Effector CD8-positive, alpha-beta T cell (primary cell): ENCODE measurements around the gene ASPDH.

Source experiments
- DNase-seq: peaks from one replicate; lab custom pipeline; 2025; lab: John Stamatoyannopoulos, UW

The ASPDH gene

DNA sequence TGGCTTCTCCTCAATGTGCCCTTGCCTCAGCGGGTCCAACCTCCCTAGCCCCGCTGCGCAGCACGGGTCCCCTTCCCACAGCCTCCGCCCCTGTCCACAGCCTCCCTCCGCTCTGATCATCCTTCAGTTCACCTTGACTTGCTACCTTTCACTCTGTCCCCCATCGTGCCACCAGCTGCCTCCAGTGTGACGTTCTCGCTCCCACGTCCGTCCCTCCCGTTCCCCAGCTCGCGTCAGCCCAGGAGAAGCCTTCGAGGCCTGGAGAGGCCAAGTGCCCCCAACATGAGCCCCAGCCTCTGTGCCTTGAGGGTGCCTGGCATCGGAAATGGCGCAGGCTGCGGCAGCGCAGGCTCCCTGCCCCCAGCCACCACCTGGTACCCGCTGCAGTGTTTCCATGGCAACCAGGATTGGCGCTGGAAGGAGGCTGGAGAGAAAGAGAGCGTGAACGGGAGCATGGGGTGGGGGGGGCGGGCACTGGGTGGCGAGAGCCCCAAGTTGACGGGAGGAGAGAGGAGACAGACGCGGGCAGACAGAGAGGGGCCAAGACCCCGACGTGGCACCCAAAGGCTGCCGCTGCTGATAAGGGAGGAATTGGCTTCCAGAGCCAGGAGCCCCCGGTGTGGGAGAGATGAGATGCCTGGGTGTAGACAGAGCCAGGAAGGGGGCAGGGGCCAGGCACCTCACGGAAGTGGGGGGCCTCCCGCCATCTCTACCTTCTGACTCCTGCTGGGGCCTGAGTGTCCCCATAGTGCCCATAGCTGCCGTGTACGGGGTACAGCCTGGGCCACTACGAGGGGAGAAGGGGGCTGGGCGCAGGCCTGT is 844 bp upstream of the ASPDH start:
- no peak for DNase-seq

DNA sequence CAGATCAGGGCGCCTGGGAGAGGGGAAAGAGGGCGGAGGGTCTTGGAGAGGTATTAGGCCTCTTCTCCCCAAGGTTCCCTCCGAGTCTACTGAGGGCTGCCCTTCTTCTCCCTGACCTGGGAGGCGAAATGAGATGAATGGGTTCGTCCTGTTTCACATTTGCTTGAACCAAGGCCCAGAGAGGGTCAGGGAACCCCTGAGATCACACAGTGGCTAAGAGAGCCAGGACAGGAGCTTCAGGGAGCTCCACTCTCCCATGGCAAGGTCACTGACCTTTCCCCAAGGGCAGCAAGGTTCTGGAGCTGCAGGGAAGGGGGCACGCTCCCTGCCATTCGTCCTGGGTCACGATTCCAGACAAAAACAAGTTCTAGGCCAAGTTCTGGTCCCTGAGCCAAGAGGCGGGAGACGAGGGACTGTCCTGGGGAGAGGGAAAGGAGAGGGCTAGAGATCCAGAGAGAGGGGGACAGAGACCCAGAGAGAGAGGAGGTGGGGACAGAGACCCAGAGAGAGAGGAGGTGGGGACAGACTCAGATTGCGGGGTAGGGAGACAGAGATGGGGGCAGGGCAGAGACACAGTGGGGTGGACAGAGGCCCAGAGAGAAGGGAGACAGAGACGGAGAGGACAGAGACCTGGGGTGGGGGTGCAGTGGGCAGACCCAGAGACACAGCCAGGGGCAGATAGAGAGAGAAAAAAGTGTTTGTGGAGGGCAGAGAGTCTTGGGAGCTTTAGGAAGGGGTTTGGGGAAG is 541 bp downstream of the ASPDH start:
- DNase-seq, result no peak

DNA sequence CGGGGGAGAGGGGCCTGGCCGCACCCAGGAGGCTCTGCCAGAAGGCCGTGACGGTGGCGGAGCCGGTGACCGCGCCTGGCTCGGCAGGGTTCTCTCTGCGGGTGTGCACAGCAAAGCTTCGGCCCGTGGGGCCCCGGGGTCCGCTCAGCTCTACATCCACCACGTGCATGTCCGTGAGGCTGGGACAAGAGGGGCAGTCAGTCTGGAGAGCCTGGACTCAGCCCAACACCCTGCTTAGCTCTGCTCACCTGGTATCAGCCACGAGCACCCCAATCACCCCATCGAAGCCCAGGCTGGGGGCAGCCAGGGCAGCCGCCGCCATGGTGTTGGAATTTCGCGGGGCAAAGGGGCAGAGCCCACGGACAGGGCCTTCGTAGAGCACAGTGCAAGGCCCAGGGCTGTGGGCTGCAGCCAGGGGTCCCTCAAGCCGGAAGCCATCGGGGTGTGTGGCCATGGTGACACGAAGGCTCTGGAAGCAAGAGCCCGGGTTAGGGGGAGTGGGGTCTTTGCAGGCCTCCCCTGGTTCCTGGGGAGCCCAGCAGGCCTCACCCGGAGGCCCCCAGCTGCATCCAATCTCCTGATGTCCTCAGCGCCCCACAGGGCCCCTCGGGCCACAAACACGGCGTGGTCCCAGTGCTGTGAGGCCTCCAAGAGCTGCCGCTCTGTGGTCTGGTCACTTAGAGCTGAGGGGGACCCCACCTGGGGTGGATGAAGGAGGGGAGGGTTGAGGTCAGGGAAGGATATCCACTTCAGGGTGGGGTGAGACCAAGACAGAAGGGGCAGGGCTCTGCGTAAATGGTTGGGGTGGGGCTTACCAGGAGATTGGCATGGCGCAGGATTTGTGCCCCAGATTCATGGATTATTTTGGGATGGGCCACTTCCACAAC is 1.4 kb downstream of the ASPDH start:
- no peak for DNase-seq

DNA sequence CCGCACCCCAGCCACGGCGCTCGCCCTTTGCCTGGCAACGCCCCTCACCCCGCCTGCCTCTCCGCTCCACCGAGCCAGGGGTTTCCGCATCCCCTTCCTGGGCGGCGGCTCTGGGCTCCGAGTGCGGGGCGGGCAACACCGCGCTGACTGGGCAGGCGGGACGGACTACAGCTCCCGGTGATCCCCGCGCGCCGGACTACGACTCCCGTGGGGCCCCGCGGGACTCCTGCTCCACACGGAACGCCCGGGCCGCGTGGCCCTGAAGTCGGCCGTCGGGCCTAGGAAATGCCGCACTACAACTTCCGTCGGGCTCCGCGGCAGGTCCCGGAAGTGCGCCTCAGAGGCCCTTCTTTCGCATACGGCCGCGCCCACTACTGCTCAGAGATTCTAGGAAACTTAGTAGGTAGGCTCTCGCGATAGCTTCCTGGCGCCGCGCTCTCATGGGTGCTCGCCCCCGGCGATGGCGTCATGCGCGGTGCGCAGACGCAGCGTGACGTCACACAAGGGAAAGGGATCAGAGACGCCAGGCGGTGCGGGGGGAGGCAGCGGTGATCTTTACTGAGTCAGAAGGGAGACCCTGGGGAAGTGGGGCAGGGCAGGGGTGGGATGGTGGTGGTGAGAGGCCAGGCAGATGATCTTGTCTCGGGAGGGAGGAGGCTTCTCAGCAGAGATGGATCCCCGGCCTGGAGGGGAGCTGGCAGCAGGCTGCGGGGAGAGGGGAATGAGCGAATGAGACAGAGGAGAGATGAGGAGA is 2.5 kb downstream of the ASPDH start, which contains the start of gene JOSD2:
TSS of gene JOSD2 (minus strand) at position 123 of the 754 bp plus-strand sequence. CDS start 760 bp downstream, outside the sequence.
- DNase-seq, result peak; percentile 95

DNA sequence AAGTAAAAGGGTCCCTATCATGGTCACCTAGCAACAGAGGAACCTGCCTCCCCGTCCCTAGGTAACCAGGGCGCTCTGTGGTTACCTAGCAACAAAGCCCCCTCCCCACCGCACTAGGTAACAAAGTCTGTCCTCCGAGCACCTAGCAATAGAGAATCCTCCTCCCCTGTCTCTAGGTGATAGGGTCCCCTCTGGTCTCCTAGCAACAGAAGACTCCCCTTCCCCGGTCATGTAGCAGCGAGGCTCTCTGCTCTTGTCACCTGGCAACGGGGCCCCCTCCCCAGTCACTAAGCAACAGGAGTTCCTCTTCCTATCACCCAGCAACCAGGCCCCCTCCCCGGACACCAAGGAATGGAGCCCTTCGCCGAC is 3.0 kb downstream of the ASPDH start:
- DNase-seq, result no peak

DNA sequence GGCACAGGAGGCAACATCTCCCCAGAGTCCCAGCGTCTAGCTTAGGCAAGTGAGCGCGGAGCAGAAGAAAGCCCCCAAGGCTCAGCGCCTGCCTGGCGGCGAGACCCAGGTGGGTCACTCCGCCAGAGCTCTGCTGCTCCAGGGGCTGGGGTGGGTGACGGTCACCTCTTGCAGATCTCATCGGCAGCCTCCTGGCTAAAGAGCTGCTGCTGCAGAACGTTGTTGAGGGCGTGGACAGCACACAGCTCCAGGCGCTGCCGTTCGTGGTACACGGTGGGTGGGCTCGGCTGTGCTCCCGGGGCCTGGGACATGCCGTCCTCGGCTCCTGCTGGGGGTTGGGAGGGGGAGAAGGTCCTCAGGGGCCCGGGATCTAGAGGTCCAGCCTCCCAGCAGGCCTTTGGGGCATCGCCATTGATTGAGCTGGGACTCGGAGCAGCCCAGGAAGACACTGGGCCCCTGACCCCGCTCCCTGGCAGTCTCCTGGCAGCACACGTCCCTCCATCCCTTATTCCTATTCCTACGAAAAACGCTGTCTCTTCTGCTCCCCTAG is 3.5 kb downstream of the ASPDH start:
- DNase-seq, result no peak

DNA sequence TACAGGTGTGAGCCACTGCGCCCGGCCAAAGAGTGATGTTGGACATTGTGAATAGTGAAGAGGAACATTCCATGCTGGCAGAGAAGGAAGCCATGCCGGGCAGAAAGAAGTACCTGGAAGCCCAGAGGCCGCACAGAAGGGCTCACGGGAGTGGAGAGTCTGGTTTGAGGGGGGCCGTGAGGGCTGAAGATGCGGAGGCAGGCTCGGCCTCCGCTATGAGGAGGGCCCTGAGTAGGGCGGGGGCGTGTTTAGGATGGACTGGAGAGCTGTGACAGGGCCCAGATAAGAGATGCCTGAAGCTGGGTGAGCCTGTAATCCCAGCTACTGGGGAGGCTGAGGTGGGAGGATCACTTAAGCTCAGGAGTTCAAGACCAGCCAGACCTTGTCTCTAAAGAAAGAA is 4.3 kb downstream of the ASPDH start:
- no peak for DNase-seq

DNA sequence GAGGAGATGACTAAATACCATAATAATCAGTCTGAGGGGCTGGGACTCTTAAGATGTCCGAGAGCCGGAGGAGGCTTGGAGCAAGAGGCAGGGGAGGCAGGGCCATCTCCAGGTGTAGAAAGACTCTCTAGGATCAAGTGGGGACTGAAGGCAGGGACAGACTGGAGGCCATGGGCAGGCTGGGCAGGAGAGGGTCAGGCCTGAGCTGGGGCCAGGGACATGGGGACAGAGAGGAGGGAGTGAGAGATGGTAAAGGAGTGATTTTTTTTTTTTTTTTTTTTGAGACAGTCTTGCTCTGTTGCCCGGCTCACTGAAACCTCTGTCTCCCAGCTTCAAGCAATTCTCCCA is 4.9 kb downstream of the ASPDH start:
- DNase-seq, result no peak

DNA sequence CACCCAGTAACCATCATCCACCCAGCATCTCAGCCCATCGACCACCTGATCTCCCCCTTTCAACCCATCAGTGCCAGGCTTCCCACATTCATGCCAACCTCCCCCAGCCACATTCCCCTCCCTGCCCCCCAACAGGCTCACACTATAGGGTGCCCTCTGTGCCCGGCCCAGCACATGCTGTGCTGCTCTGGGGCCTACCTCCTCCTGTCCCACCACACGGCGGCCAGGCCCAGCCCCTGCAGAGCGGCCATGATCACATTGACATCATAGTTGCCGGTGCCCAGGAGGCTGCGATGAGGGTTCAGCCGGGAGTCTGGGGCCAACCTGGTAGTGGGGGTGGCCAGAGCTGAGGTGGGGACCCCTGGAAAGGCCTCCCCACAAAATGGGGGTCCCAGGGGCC is 6.3 kb downstream of the ASPDH start:
- DNase-seq, result no peak

DNA sequence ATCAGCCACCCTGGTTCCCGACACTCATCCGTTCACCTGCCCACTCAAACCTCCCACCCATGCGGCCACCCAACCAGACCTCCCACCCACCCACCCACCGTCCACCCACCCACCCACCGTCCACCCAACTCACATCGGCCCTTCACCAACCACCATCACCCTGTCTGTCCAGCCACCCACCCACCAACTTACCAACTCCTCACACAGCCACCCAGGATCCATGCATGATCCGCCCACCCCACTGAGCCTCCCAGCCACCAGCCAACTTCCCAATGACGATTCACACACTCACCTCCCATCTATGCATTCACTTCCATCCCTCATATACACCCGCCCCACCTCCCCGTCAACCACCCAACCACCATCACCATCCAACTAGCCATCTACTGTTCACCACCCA is 7.0 kb downstream of the ASPDH start:
- no peak for DNase-seq

DNA sequence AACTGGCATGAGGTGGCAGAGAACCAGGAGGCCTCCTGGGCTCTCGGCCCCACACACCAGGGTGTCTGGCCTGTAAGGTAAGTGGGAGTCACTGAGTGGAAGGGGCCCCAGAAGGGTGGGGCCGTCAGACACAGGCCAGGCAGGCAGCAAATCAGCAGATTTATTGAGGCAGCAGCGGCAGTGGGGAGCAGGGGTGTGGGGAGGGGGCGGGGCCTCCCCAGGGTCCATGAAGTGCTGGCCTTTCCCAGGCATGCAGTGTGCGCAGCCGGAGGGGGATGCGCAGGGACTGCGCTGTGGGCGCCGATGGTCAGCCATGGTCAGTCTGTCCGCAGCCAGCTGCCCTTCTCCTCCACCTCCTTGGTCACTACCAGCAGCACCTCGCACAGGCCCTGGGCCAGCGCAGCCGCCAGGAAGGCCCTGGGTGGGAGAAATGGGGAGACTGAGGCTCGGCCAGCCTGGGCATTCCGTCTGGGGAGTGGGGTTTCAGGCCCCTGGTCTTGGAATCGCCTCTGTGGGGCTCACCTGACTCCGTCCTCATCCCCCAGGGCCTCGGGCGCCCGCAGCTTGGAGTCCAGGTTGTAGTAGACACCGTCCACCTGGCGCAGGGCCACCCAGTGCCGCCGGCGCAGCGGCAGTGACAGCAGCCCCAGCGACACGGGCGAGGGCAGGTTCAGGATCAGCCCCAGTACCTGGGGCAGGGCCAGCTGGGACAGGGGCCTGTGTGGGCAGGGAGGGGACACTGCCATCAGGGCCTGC is 7.7 kb downstream of the ASPDH start:
- no peak for DNase-seq

DNA sequence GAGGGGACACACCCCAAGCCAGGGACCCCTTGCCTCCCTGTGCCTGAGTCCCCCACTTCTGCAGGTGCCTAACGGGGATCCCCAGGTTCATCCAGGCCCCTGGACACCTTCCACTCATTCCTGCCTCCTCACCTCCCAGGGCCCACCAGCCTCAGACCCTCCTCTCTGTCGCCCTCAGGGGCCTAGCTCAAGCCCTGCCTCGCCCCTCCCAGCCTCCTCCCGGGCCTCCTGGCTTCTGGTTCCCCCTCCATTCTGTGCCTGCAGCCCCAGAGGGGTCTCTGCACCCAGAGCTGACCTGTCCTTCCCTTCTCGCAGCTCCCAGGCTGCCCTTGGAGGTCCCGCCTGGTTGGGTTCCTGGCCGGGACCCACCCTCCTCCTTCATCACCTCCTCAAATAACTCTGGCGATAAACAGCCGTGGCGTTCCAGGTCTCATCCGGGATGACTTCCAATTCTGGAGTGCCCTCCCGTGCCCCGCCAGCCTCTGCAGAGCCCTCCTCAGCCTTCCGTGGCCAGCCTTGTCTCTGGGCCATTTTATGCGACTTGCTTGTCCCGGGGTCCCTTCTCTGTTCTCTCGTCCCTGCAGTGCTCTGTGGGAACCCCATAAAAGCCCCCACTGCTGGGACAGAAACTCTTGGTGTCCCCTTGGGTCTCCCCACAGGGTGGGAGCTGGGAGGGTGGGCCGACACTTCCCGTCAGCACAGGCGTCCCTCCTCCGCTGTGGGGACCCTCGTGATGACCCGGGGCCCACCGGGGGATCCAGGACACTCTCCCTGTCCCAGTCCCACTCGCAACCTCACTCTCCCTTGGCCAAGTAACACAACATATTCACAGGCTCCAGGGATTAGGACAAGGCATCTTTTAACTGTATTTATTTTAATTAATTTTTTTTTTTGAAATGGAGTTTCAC is 11.9 kb downstream of the ASPDH start:
- DNase-seq, result no peak

DNA sequence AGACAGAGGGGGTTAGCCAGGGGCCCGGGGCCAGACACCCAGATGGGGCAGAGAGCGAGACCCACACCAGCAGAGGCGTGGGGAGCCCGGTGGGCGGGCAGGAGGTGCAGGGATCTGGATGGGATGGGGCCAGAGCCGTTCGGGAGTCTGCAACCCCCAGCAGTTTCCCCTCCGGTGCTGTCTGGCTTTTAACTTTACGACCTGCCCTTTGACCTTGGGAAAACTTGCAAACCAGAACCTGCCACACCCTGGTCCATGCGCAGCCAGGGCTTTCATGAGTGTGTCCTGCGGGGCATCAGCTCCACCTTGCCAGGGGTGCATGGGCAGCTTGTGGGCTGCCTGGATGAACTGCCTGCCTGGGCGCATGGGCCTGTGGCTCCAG is 12.5 kb downstream of the ASPDH start:
- DNase-seq, result no peak

DNA sequence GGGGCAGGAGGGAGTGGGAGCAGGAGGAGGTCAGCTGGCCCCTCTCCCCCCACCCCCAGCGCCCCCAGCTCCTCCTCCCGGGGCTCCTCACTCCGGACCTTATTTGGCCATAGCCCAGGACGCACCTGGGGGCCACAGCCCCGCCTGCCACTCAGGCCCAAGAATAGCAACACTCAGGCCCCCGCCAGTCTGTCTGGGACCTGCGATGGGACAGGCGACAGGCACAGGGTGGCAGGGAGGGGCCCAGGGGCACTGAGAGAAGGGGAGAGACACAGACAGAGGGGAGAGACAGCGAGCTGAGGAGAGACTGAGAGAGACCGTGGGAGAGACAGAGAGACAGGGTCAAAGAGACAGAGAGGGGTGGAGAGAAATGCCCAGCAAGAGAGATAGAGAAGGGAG is 13.0 kb downstream of the ASPDH start:
- no peak for DNase-seq

DNA sequence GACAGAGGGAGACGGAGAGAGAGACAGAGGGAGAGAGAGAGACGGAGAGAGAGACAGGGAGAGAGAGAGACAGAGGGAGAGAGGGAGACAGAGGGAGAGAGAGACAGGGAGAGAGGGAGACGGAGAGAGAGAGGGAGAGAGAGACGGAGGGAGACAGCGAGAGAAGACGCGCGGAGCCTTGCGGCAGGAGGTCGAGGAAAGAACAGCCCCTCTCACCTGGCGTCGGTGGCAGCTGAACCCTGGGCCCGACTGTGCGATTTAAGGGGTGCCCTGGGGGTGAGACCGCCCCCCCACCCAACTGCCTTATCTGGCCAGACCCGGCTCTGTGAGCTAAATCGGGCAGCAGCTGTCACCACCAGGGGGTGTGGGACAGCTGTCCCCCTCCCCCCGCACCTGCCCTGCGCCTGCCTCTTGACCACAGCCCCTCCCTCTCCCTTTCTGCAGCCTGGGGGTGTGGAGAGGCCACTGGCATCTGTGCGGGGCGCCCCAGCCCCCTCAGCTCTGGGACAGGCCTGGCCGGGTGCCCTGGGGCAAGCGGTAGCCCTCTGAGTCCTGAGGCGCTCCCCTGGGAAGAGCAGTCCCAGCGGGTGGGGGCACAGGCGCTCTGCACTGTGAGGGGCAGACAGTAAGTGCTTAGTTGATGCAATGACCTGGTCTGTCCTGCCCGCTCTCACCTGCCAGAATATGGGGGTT is 13.5 kb downstream of the ASPDH start:
- DNase-seq, result no peak

DNA sequence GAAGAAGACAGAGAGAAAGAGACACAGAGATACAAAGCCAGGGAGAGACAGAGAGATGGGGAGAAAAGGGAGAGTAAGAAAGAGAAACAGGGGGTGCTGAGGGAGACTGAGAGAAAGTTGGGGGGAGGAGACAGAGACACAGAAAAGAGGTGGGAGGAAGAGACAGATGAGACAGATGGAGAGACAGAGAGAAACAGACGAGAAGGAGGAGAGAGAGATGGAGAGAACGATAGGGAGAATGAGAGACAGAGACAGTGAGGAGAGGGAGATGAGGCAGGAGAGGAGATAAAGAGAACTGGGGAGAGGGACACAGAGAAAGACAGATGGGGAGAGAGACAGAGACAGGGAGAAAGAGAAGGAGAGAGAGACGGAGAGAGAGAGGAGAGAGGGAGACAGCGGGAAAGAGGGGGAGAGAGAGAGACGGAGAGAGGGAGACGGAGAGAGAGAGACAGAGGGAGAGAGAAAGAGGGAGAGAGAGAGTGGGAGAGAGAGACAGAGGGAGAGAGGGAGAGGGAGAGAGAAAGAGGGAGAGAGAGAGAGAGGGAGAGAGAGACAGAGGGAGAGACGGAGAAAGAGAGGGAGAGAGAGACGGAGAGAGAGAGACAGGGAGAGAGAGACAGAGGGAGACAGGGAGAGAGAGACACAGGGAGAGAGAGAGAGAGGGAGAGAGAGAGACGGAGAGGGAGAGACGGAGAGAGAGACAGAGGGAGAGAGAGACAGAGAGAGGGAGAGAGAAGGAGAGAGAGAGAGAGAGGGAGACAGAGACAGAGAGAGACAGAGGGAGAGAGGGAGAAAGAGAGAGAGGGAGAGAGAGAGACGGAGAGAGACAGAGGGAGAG is 15.3 kb downstream of the ASPDH start:
- no peak for DNase-seq

DNA sequence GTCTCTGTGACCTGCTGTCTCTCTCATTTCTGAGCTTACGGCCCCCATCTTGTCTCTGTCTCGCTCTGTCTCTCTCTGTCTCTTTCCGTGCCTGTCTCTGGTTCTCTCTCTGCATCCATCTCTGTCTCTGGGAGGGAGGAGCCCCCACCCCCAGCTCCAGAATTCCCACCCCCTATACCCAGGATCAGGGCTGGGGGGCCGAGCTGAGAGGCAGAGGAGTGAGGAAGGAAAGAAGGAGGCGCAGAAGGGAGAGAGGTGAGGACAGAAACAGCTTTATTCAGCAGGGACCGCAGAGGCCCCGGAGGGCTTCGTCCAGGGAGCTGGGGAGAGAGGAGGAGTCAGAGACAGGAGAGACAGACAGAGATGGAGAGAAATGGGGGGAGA is 16.7 kb downstream of the ASPDH start:
- DNase-seq, result no peak
